Loucy (cell line): ENCODE results near the gene SORD.
"Not testable (repeated sequence)": the region's sequence is repeated elsewhere in the genome, so short reads cannot be mapped to it uniquely, and the experiment has no call there.

Experiments
- H2AFZ ChIP-seq: fragments of 200-600 bp; sonication (generic); 2 replicates; pipeline ENCODE4 v1.6.0; 2016; ENCODE audit warnings: antibody characterized with exemption, mild to moderate bottlenecking, low read length, moderate library complexity
- H3F3A ChIP-seq: fragments of 200-600 bp; 2 replicates; pipeline ENCODE4 v1.6.0; 2016; ENCODE audit warnings: antibody characterized with exemption, low read depth, mild to moderate bottlenecking
- H3K27me3 ChIP-seq: fragments of 200-600 bp; sonication (generic); 2 replicates; pipeline ENCODE4 v1.6.1; 2014; ENCODE audit warnings: low read length, mild to moderate bottlenecking; ENCODE audit not compliant: insufficient read depth, poor library complexity, severe bottlenecking
- H3K36me3 ChIP-seq: fragments of 200-600 bp; sonication (generic); 2 replicates; pipeline ENCODE4 v1.6.1; 2016; ENCODE audit warnings: low read length; ENCODE audit not compliant: insufficient read depth
- H3K4me1 ChIP-seq: fragments of 200-600 bp; sonication (generic); 2 replicates; pipeline ENCODE4 v1.5.1; 2014; ENCODE audit warnings: low read length, mild to moderate bottlenecking; ENCODE audit not compliant: insufficient read depth, poor library complexity, severe bottlenecking
- H3K4me2 ChIP-seq: fragments of 200-600 bp; sonication (generic); 2 replicates; pipeline ENCODE4 v1.6.0; 2014; ENCODE audit warnings: antibody characterized with exemption, low read length, low read depth, mild to moderate bottlenecking; ENCODE audit not compliant: poor library complexity, severe bottlenecking
- H3K4me3 ChIP-seq: fragments of 200-600 bp; sonication (generic); 2 replicates; pipeline ENCODE4 v1.5.1; 2014; ENCODE audit warnings: low read length, mild to moderate bottlenecking, mixed read lengths; ENCODE audit not compliant: poor library complexity, severe bottlenecking
- H3K79me2 ChIP-seq: fragments of 200-600 bp; sonication (generic); 2 replicates; pipeline ENCODE4 v1.6.1; 2014; ENCODE audit warnings: low read length; ENCODE audit not compliant: insufficient read depth
- H3K9ac ChIP-seq: fragments of 200-600 bp; sonication (generic); 2 replicates; pipeline ENCODE4 v1.6.0; 2014; ENCODE audit warnings: mild to moderate bottlenecking, low read depth, low read length, moderate library complexity; ENCODE audit not compliant: poor library complexity, severe bottlenecking
- H3K9me2 ChIP-seq: fragments of 200-600 bp; sonication (generic); replicated peaks from 2 replicates; pipeline ENCODE4 v1.6.1; 2016; ENCODE audit warnings: low read depth, low read length, mixed read lengths
- H3K9me3 ChIP-seq: fragments of 200-600 bp; sonication (generic); 2 replicates; pipeline ENCODE4 v1.6.1; 2014; ENCODE audit warnings: mild to moderate bottlenecking, antibody characterized with exemption, low read length, low read depth; ENCODE audit not compliant: insufficient read depth
- H4K20me1 ChIP-seq: fragments of 200-600 bp; sonication (generic); 2 replicates; pipeline ENCODE4 v1.6.0; 2014; ENCODE audit warnings: antibody characterized with exemption, low read length, mild to moderate bottlenecking; ENCODE audit not compliant: insufficient read depth, poor library complexity, severe bottlenecking
- EZH2phosphoT487 ChIP-seq: fragments of 200-600 bp; IDR thresholded peaks from 2 replicates; pipeline ENCODE4 v1.6.1; 2018; ENCODE audit warnings: antibody characterized with exemption, mild to moderate bottlenecking, moderate library complexity, borderline replicate concordance
- TF ChIP-seq, protein P1 (sequence below): fragments of 200-600 bp; sonication (generic); conservative IDR thresholded peaks from 2 replicates; pipeline ENCODE4 v1.5.1; 2014; ENCODE audit warnings: mild to moderate bottlenecking, antibody characterized with exemption, low read length

The SORD gene

DNA sequence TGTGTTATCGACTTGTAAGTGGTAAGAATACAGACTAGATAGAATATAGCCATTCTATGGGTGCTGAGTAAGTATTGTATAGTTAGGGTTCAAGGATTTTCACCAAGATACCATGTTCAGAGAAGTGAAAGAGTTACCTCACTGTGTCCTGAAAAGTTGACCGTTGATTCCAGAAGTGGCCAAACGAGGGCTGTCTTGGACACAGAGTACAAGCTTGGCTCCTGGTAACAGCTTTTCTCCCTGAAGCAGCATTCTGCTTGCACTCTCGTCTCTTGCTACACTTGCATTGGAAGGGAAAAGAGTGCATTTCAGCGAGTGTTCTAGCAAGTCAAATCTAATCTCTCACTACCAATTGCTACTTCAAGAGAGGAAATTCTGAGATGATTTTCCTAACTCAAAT lies 18.5 kb downstream of the SORD start:
- H3K9me2 ChIP-seq, H3K4me1 ChIP-seq, H3K79me2 ChIP-seq, H3K36me3 ChIP-seq, H3K9me3 ChIP-seq, H3K4me2 ChIP-seq, H3K9ac ChIP-seq, H2AFZ ChIP-seq, H4K20me1 ChIP-seq, H3F3A ChIP-seq, H3K4me3 ChIP-seq, H3K27me3 ChIP-seq: not testable (repeated sequence)

GRCh38 chr15:45042859-45043258 lies 19.9 kb downstream of the SORD start:
- H4K20me1 ChIP-seq, H3K27me3 ChIP-seq, H3K4me1 ChIP-seq, H2AFZ ChIP-seq, H3K4me3 ChIP-seq, H3K4me2 ChIP-seq, H3F3A ChIP-seq, H3K9me3 ChIP-seq, H3K9me2 ChIP-seq, H3K79me2 ChIP-seq, H3K9ac ChIP-seq: not testable (repeated sequence)
- peaks cover 13% of the 10 kb centered on the region; the same call in 1 of the 2 replicates for H3K36me3 ChIP-seq

GRCh38 chr15:45044270-45044669 lies 21.3 kb downstream of the SORD start:
- H3K9ac ChIP-seq, H3K4me2 ChIP-seq, H2AFZ ChIP-seq, H3K4me3 ChIP-seq, H3K27me3 ChIP-seq, H3K9me3 ChIP-seq, H4K20me1 ChIP-seq, H3K9me2 ChIP-seq, H3K79me2 ChIP-seq, H3F3A ChIP-seq, H3K4me1 ChIP-seq: not testable (repeated sequence)
- H3K36me3 ChIP-seq, result peaks cover 26% of the 10 kb centered on the region; the same call in 1 of the 2 replicates

GRCh38 chr15:45048449-45048793 lies 25.4 kb downstream of the SORD start:
- H3K27me3 ChIP-seq, H3K9ac ChIP-seq, H3K9me2 ChIP-seq, H4K20me1 ChIP-seq, H3K4me2 ChIP-seq, H3F3A ChIP-seq, H3K79me2 ChIP-seq, H2AFZ ChIP-seq, H3K4me3 ChIP-seq, H3K4me1 ChIP-seq: not testable (repeated sequence)
- Histone ChIP-seq H3K36me3 (peaks cover 64% of the 10 kb centered on the region), H3K9me3 (peaks cover 17% of the 10 kb centered on the region; the same call in 1 of the 2 replicates)

GRCh38 chr15:45048794-45049631 lies 26.0 kb downstream of the SORD start:
- H3K27me3 ChIP-seq, result no peaks in the 10 kb centered on the region
- no peak overlapping the region for H2AFZ ChIP-seq
- no peaks in the 10 kb centered on the region for H3K4me1 ChIP-seq
- peaks cover 17% of the 10 kb centered on the region; the same call in 1 of the 2 replicates for H3K9me3 ChIP-seq
- H3K9me2 ChIP-seq, result no peaks in the 10 kb centered on the region
- H3K4me2 ChIP-seq, result no peak overlapping the region
- H3K4me3 ChIP-seq, result no peak overlapping the region
- TF ChIP-seq EZH2phosphoT487, result no peak
- TF ChIP-seq, protein P1, sequence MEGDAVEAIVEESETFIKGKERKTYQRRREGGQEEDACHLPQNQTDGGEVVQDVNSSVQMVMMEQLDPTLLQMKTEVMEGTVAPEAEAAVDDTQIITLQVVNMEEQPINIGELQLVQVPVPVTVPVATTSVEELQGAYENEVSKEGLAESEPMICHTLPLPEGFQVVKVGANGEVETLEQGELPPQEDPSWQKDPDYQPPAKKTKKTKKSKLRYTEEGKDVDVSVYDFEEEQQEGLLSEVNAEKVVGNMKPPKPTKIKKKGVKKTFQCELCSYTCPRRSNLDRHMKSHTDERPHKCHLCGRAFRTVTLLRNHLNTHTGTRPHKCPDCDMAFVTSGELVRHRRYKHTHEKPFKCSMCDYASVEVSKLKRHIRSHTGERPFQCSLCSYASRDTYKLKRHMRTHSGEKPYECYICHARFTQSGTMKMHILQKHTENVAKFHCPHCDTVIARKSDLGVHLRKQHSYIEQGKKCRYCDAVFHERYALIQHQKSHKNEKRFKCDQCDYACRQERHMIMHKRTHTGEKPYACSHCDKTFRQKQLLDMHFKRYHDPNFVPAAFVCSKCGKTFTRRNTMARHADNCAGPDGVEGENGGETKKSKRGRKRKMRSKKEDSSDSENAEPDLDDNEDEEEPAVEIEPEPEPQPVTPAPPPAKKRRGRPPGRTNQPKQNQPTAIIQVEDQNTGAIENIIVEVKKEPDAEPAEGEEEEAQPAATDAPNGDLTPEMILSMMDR, result no peak
- peaks cover 64% of the 10 kb centered on the region for H3K36me3 ChIP-seq
- no peaks in the 10 kb centered on the region for H3F3A ChIP-seq
- H3K79me2 ChIP-seq, result no peaks in the 10 kb centered on the region
- no peak overlapping the region for H3K9ac ChIP-seq
- H4K20me1 ChIP-seq, result no peaks in the 10 kb centered on the region
